Anterior cingulate cortex (tissue), 58 donors: Measurements from ENCODE around the gene FHIT.
"Not testable (repeated sequence)": the region's sequence is repeated elsewhere in the genome, so short reads cannot be mapped to it uniquely, and the experiment has no call there.

Source experiments
- DNase-seq, 58 donors: peaks; one replicate each; lab custom pipeline; 2025; lab: John Stamatoyannopoulos, UW

Gene FHIT

GRCh38 chr3:60549863-60550262 is 701.4 kb downstream of the FHIT start:
- no peak for DNase-seq

GRCh38 chr3:60542995-60543394 is 708.3 kb downstream of the FHIT start:
- no peak for DNase-seq

GRCh38 chr3:60539394-60539793 is 711.9 kb downstream of the FHIT start:
- DNase-seq: not testable (repeated sequence)

GRCh38 chr3:60536420-60536819 is 714.8 kb downstream of the FHIT start:
- DNase-seq: no peak

- DNase-seq: no peak
Measured at GRCh38 chr3:60531759-60532158, 719.5 kb downstream of the FHIT start.

- DNase-seq: no peak
Measured at GRCh38 chr3:60528651-60529050, 722.6 kb downstream of the FHIT start.

GRCh38 chr3:60523536-60523935 is 727.7 kb downstream of the FHIT start:
- no peak for DNase-seq

- no peak for DNase-seq
Measured at GRCh38 chr3:60517134-60517533, 734.1 kb downstream of the FHIT start.

- no peak for DNase-seq
Measured at GRCh38 chr3:60514866-60515265, 736.4 kb downstream of the FHIT start.

- no peak for DNase-seq
Measured at GRCh38 chr3:60514085-60514649, 737.1 kb downstream of the FHIT start.

GRCh38 chr3:60513241-60513640 is 738.0 kb downstream of the FHIT start:
- DNase-seq: no peak

GRCh38 chr3:60512506-60512905 is 738.7 kb downstream of the FHIT start:
- no peak for DNase-seq

- no peak for DNase-seq
Measured at GRCh38 chr3:60509471-60509870, 741.8 kb downstream of the FHIT start.

- DNase-seq: no peak
Measured at GRCh38 chr3:60504827-60505457, 746.3 kb downstream of the FHIT start.

- no peak for DNase-seq
Measured at GRCh38 chr3:60501314-60501713, 749.9 kb downstream of the FHIT start.

GRCh38 chr3:60497902-60498301 is 753.4 kb downstream of the FHIT start:
- no peak for DNase-seq

- no peak for DNase-seq
Measured at GRCh38 chr3:60490992-60491391, 760.3 kb downstream of the FHIT start.

GRCh38 chr3:60475096-60475495 is 776.2 kb downstream of the FHIT start:
- no peak for DNase-seq

- DNase-seq: no peak
Measured at GRCh38 chr3:60469481-60469880, 781.8 kb downstream of the FHIT start.

GRCh38 chr3:60463685-60464084 is 787.6 kb downstream of the FHIT start:
- no peak for DNase-seq

GRCh38 chr3:60461267-60461666 is 790.0 kb downstream of the FHIT start:
- DNase-seq: no peak

GRCh38 chr3:60456180-60456579 is 795.1 kb downstream of the FHIT start:
- DNase-seq: peak in 1 of 58 donors; percentile 23

- no peak for DNase-seq
Measured at GRCh38 chr3:60453326-60453725, 797.9 kb downstream of the FHIT start.
